ENCODE results near the gene LIPC.

LIPC gene

GRCh38 chr15:58453931-58454793 is 22.4 kb downstream of the LIPC start:
- in situ Hi-C loops (cut with MboI; ENCODE audit: low sequenced_read_pairs): no loop called here

- in situ Hi-C loops (cut with MboI; ENCODE audit: low sequenced_read_pairs): no loop called here
Measured at GRCh38 chr15:58454950-58455401, 23.2 kb downstream of the LIPC start.

- in situ Hi-C loops (cut with MboI; ENCODE audit: low sequenced_read_pairs): no loop called here
Measured at GRCh38 chr15:58457466-58457965, 25.7 kb downstream of the LIPC start.

- in situ Hi-C loops (cut with MboI; ENCODE audit: low sequenced_read_pairs): no loop called here
Measured at GRCh38 chr15:58458076-58458475, 26.3 kb downstream of the LIPC start.

GRCh38 chr15:58459045-58459444 is 27.3 kb downstream of the LIPC start:
- in situ Hi-C loops (cut with MboI; ENCODE audit: low sequenced_read_pairs): no loop called here

- in situ Hi-C loops (cut with MboI; ENCODE audit: low sequenced_read_pairs): no loop called here
Measured at GRCh38 chr15:58459560-58459959, 27.8 kb downstream of the LIPC start.

GRCh38 chr15:58460116-58460790 is 28.5 kb downstream of the LIPC start:
- in situ Hi-C loops (cut with MboI; ENCODE audit: low sequenced_read_pairs): no loop called here

GRCh38 chr15:58460872-58461271 is 29.1 kb downstream of the LIPC start:
- in situ Hi-C loops (cut with MboI; ENCODE audit: low sequenced_read_pairs): no loop called here

GRCh38 chr15:58462547-58462946 is 30.8 kb downstream of the LIPC start:
- in situ Hi-C loops (cut with MboI; ENCODE audit: low sequenced_read_pairs): no loop called here

GRCh38 chr15:58462973-58463663 is 31.3 kb downstream of the LIPC start:
- in situ Hi-C loops (cut with MboI; ENCODE audit: low sequenced_read_pairs): no loop called here

GRCh38 chr15:58463815-58464650 is 32.2 kb downstream of the LIPC start:
- in situ Hi-C loops (cut with MboI; ENCODE audit: low sequenced_read_pairs): no loop called here

- in situ Hi-C loops (cut with MboI; ENCODE audit: low sequenced_read_pairs): no loop called here
Measured at GRCh38 chr15:58465070-58465469, 33.3 kb downstream of the LIPC start.

GRCh38 chr15:58465866-58466517 is 34.2 kb downstream of the LIPC start:
- in situ Hi-C loops (cut with MboI; ENCODE audit: low sequenced_read_pairs): no loop called here

GRCh38 chr15:58466566-58466965 is 34.8 kb downstream of the LIPC start:
- in situ Hi-C loops (cut with MboI; ENCODE audit: low sequenced_read_pairs): no loop called here

GRCh38 chr15:58467121-58467721 is 35.4 kb downstream of the LIPC start:
- in situ Hi-C loops (cut with MboI; ENCODE audit: low sequenced_read_pairs): no loop called here

GRCh38 chr15:58467722-58468423 is 36.1 kb downstream of the LIPC start:
- in situ Hi-C loops (cut with MboI; ENCODE audit: low sequenced_read_pairs): no loop called here

- in situ Hi-C loops (cut with MboI; ENCODE audit: low sequenced_read_pairs): no loop called here
Measured at GRCh38 chr15:58469432-58470353, 37.9 kb downstream of the LIPC start.

GRCh38 chr15:58471348-58471747 is 39.6 kb downstream of the LIPC start:
- in situ Hi-C loops (cut with MboI; ENCODE audit: low sequenced_read_pairs): no loop called here

Data from HL-60/S4 (cell line).